PC-9 (cell line): ENCODE data around the gene HBZ. TPM values are rescaled to one million over a fixed set of nuclear protein-coding genes. Genes with fewer than 3 reads are reported as not detected.
"Not testable (repeated sequence)": the region's sequence is repeated elsewhere in the genome, so short reads cannot be mapped to it uniquely, and the experiment has no call there.

ENCODE experiments used
- BruUV-seq: library from RNA; stranded (reverse); fragments of 400-500 nt; replicated peaks from 2 replicates; lab custom pipeline; 2021; lab: Mats Ljungman, UMichigan
- CTCF ChIA-PET: fragments of 300-600 bp; sonication (Branson Sonifier 250); formaldehyde crosslinking; loops from one replicate; lab custom pipeline; 2022; ENCODE audit warnings: antibody characterized with exemption; lab: Charles Lee
- POLR2A ChIA-PET: fragments of 300-600 bp; sonication (Branson Sonifier 250); formaldehyde crosslinking; loops from one replicate; lab custom pipeline; 2022; ENCODE audit warnings: antibody characterized with exemption; ENCODE audit not compliant: unreplicated experiment; lab: Charles Lee
- DNase-seq, 2 experiments: peaks; one replicate each; pipeline versions ENCODE4 v3.0.0 to v3.0.0-alpha.2; 2015 to 2022; ENCODE audit warnings: mixed read lengths in 1 of 2
- H2AFZ ChIP-seq: fragments of 200-600 bp; sonication (generic); 2 replicates; pipeline ENCODE4 v1.8.1; 2017; ENCODE audit warnings: antibody characterized with exemption
- H3F3A ChIP-seq: fragments of 200-600 bp; sonication (generic); 2 replicates; pipeline ENCODE4 v1.8.1; 2017; ENCODE audit warnings: antibody characterized with exemption, mild to moderate bottlenecking, low read depth; ENCODE audit not compliant: insufficient read depth
- H3K27ac ChIP-seq: fragments of 200-600 bp; sonication (generic); 2 replicates; pipeline ENCODE4 v1.6.1; 2016; ENCODE audit warnings: mixed run types
- H3K27me3 ChIP-seq: fragments of 200-600 bp; sonication (generic); 2 replicates; pipeline ENCODE4 v1.6.1; 2016; ENCODE audit warnings: low read depth, mixed run types; ENCODE audit not compliant: insufficient read depth
- H3K36me3 ChIP-seq: fragments of 200-600 bp; sonication (generic); 2 replicates; pipeline ENCODE4 v1.6.1; 2016; ENCODE audit warnings: low read depth, mixed run types
- H3K4me1 ChIP-seq: fragments of 200-600 bp; sonication (generic); replicated peaks from 2 replicates; pipeline ENCODE4 v1.6.1; 2016; ENCODE audit warnings: mixed run types; ENCODE audit not compliant: insufficient read depth
- H3K4me2 ChIP-seq: fragments of 200-600 bp; sonication (generic); 2 replicates; pipeline ENCODE4 v1.6.1; 2017; ENCODE audit warnings: mixed run types
- H3K4me3 ChIP-seq: fragments of 200-600 bp; sonication (generic); 2 replicates; pipeline ENCODE4 v1.6.1; 2016; ENCODE audit warnings: mixed run types
- H3K79me2 ChIP-seq: fragments of 200-600 bp; sonication (generic); 2 replicates; pipeline ENCODE4 v1.6.1; 2017; ENCODE audit warnings: low read depth, mixed run types
- H3K9me2 ChIP-seq: fragments of 200-600 bp; sonication (generic); 2 replicates; pipeline ENCODE4 v1.8.1; 2017; ENCODE audit warnings: mild to moderate bottlenecking; ENCODE audit not compliant: insufficient read depth
- H3K9me3 ChIP-seq: fragments of 200-600 bp; sonication (generic); 2 replicates; pipeline ENCODE4 v1.8.1; 2016; ENCODE audit warnings: low read depth; ENCODE audit not compliant: insufficient read depth
- H4K20me1 ChIP-seq: fragments of 200-600 bp; sonication (generic); 2 replicates; pipeline ENCODE4 v1.8.1; 2017; ENCODE audit not compliant: insufficient read depth
- EZH2 ChIP-seq: fragments of 200-600 bp; sonication (generic); IDR thresholded peaks from 2 replicates; pipeline ENCODE4 v1.8.0; 2017; ENCODE audit warnings: antibody characterized with exemption, low read depth
- intact Hi-C: fragments of 100-400 bp; cut with micrococcal nuclease; formaldehyde crosslinking; loops from one replicate; pipeline ENCODE4 v1.10.0; 2022; ENCODE audit not compliant: unreplicated experiment
- total RNA-seq: library from RNA; stranded (reverse); gene quantifications from 2 replicates; pipeline ENCODE4 v1.2.3, GENCODE V29; 2021
- TF ChIP-seq, protein P1 (sequence below): fragments of 200-600 bp; sonication (generic); conservative IDR thresholded peaks from 2 replicates; pipeline ENCODE4 v1.6.1; 2017; ENCODE audit warnings: mixed run types, antibody characterized with exemption, mild to moderate bottlenecking, moderate library complexity

HBZ gene
- total RNA-seq, 1 experiment from 2014 or later: not detected

DNA sequence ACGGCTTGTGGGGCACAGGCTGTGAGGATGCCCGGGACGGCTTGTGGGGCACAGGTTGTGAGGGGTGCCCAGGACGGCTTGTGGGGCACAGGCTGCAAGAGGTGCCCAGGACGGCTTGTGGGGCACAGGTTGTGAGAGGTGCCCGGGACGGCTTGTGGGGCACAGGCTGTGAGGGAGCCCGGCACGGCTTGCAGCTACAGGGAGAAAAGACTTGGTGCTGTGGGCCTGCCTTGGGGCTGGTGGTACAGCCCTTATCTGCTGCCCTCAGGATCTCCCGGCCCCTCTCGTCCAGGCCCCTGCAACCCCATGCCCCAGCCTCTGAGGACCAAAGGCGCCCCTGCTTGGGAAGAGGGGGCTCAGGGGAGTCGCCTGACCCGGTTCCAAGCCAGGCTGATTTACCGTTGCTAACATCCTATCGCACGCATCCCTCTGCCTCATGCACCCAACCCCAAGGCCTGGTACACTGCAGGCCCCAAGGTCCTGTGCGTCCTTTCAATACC lies 8.3 kb downstream of the HBZ start:
- peaks cover 31% of the 10 kb centered on the region for H3K27me3 ChIP-seq
- no peaks in the 10 kb centered on the region for H3K79me2 ChIP-seq
- no peaks in the 10 kb centered on the region for H3K9me2 ChIP-seq
- intact Hi-C loops: no loop called here
- H3F3A ChIP-seq: no peaks in the 10 kb centered on the region
- DNase-seq: no peak
- H3K36me3 ChIP-seq: no peaks in the 10 kb centered on the region
- ChIA-PET POLR2A (interaction anchor here (0.6 kb wide), 1 partner anchor 83 kb away, joined by 6 read pairs; no protein-coding TSS in a partner anchor), CTCF (no interaction called here)
- H3K4me3 ChIP-seq: no peak overlapping the region
- no peaks in the 10 kb centered on the region for H3K9me3 ChIP-seq
- H3K4me1 ChIP-seq: no peaks in the 10 kb centered on the region
- no TSS peak for BruUV-seq
- H4K20me1 ChIP-seq: no peaks in the 10 kb centered on the region
- TF ChIP-seq, protein P1, sequence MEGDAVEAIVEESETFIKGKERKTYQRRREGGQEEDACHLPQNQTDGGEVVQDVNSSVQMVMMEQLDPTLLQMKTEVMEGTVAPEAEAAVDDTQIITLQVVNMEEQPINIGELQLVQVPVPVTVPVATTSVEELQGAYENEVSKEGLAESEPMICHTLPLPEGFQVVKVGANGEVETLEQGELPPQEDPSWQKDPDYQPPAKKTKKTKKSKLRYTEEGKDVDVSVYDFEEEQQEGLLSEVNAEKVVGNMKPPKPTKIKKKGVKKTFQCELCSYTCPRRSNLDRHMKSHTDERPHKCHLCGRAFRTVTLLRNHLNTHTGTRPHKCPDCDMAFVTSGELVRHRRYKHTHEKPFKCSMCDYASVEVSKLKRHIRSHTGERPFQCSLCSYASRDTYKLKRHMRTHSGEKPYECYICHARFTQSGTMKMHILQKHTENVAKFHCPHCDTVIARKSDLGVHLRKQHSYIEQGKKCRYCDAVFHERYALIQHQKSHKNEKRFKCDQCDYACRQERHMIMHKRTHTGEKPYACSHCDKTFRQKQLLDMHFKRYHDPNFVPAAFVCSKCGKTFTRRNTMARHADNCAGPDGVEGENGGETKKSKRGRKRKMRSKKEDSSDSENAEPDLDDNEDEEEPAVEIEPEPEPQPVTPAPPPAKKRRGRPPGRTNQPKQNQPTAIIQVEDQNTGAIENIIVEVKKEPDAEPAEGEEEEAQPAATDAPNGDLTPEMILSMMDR: no peak
- TF ChIP-seq EZH2: no peak
- no peak overlapping the region for H3K27ac ChIP-seq
- H3K4me2 ChIP-seq: no peak overlapping the region
- H2AFZ ChIP-seq: no peak overlapping the region

DNA sequence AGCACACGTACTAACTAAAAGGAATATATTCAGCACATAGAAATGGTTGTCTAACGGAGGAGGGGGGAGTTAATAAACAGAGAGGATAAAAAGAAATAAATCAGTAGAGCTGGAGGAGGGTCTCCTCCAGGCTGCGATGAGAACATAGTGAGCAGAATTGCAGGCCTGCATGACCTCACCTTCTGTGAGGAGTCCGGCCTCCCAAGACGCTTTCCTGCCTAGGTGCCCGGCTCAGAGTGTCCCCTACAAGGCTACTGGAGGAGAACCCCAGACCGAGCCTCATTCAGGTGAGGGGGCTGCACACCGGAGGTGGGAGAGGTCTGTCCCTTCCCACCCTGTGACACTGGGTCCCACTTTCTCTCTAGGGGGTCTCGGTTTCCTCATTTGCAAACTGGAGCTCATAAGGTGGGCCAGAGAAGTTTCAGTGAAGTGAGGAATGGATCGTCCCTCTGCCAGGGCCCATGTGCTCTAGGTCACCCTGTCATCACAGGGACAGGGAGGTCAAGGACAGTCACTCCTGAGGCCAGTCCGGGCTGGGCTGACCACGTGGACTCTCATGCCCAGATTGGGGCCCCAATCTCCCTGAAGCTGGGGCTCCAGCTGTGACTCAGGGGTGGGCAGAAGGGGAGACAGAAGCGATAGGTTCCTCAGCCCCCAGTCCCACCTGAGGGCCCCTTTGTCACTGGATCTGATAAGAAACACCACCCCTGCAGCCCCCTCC lies 10.0 kb downstream of the HBZ start:
- DNase-seq: no peak
- H3K4me1 ChIP-seq: no peaks in the 10 kb centered on the region
- peaks cover 6% of the 10 kb centered on the region; the same call in 1 of the 2 replicates for H3F3A ChIP-seq
- intact Hi-C loops: no loop called here
- H3K27me3 ChIP-seq: peaks cover 31% of the 10 kb centered on the region
- no peak overlapping the region for H3K4me2 ChIP-seq
- POLR2A ChIA-PET: no interaction called here
- no peaks in the 10 kb centered on the region for H4K20me1 ChIP-seq
- H3K4me3 ChIP-seq: no peak overlapping the region
- H3K79me2 ChIP-seq: no peaks in the 10 kb centered on the region
- H3K9me2 ChIP-seq: no peaks in the 10 kb centered on the region
- no peak overlapping the region for H2AFZ ChIP-seq
- no peak for TF ChIP-seq EZH2
- TF ChIP-seq, protein P1: no peak
- CTCF ChIA-PET: no interaction called here
- no peaks in the 10 kb centered on the region for H3K36me3 ChIP-seq
- BruUV-seq: no TSS peak
- H3K9me3 ChIP-seq: no peaks in the 10 kb centered on the region
- no peak overlapping the region for H3K27ac ChIP-seq

DNA sequence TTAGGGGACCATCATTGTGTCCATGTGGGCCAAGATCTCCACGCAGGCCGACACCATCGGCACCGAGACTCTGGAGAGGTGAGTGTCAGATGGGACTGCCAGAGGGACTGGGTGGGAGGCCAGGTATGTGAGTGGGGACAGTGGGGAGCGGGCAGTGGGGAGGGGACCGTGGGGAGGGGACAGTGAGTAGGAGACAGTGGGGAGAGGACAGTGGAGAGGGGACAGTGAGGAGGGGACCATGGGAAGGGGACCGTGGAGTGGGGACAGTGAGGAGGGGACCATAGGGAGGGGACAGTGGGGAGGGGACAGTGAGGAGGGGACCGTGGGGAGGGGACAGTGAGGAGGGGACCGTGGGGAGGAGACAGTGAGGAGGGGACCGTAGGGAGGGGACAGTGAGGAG lies 10.7 kb downstream of the HBZ start:
- H3K9me3 ChIP-seq, POLR2A ChIA-PET, H3K79me2 ChIP-seq, H3K4me3 ChIP-seq, H4K20me1 ChIP-seq, H3K9me2 ChIP-seq, intact Hi-C loops, H3F3A ChIP-seq, H2AFZ ChIP-seq, BruUV-seq, DNase-seq, H3K4me2 ChIP-seq, H3K27ac ChIP-seq, H3K4me1 ChIP-seq, H3K36me3 ChIP-seq, CTCF ChIA-PET: not testable (repeated sequence)
- H3K27me3 ChIP-seq: peaks cover 26% of the 10 kb centered on the region

DNA sequence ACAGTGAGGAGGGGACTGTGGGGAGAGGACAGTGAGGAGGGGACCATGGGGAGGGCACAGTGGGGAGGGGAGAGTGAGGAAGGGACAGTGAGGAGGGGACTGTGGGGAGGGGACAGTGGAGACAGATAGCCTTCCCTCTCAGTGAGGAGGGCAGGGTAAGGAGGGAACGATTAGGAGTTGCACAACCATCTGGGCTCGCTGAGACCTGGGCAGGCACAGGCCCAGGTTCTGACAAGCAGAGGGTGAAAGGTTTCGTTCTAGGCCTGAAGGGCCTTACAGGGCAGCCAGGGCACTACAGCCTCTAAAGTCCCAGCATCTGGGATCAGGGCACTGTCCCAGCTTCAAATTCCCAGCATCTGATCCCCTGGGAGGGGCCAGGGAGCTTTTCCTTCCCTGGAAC lies 11.3 kb downstream of the HBZ start:
- not testable (repeated sequence) for BruUV-seq, H3K79me2 ChIP-seq

DNA sequence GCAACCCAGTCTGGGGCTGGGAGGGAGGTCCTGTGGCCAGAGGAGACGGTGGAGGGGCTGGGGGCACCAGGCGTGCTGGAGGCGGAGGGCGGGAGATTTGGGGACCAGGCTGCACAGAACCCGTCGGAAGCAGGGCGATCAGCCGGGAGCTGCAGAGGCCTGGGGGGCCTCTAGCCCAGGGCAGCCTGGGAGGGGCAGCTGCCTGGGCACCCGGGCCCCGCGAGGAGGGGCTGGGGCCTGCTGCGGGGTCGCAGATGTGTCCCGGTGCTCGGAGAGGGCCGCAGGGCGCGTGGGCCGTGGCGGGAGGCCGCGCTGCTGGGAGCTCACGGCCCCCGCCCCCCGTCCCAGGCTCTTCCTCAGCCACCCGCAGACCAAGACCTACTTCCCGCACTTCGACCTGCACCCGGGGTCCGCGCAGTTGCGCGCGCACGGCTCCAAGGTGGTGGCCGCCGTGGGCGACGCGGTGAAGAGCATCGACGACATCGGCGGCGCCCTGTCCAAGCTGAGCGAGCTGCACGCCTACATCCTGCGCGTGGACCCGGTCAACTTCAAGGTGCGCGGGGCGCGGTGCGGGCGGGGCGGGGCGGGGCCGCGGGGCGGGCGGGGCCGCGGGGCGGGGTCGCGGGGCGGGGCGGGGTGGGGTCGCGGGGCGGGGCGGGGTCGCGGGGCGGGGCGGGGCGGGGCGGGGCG lies 11.8 kb downstream of the HBZ start:
- POLR2A ChIA-PET, H3K4me2 ChIP-seq, H3K4me1 ChIP-seq, H3K9me3 ChIP-seq, H3K79me2 ChIP-seq, H3K9me2 ChIP-seq, H3F3A ChIP-seq, H3K4me3 ChIP-seq, H3K27ac ChIP-seq, H2AFZ ChIP-seq, H4K20me1 ChIP-seq, H3K36me3 ChIP-seq, BruUV-seq, CTCF ChIA-PET, DNase-seq, intact Hi-C loops: not testable (repeated sequence)
- peaks cover 18% of the 10 kb centered on the region for H3K27me3 ChIP-seq

More for the DNA sequence above, 11.3 kb downstream of the HBZ start:
- H3K4me3 ChIP-seq, H3K36me3 ChIP-seq, POLR2A ChIA-PET, H3K27ac ChIP-seq, DNase-seq, H3K9me2 ChIP-seq, intact Hi-C loops, H3F3A ChIP-seq, H2AFZ ChIP-seq, H3K4me2 ChIP-seq, H4K20me1 ChIP-seq, CTCF ChIA-PET, H3K9me3 ChIP-seq, H3K4me1 ChIP-seq: not testable (repeated sequence)
- peaks cover 22% of the 10 kb centered on the region for H3K27me3 ChIP-seq
